HFFc6 (cell line): ENCODE measurements around the gene NUDCD3. TPM values are rescaled to one million over a fixed set of nuclear protein-coding genes. Genes with fewer than 3 reads are reported as not detected.

Experiments
- DNase-seq: peaks from one replicate; pipeline ENCODE4 v3.0.0-alpha.2; 2018
- H3K27ac Mint-ChIP-seq: 2 replicates; pipeline ENCODE4 v1.8.0; 2020; ENCODE audit warnings: mild to moderate bottlenecking, mixed read lengths
- H3K27me3 Mint-ChIP-seq: 2 replicates; pipeline ENCODE4 v1.8.0; 2021; ENCODE audit warnings: mild to moderate bottlenecking, moderate library complexity, mixed read lengths; ENCODE audit not compliant: insufficient read depth
- H3K36me3 Mint-ChIP-seq: 2 replicates; pipeline ENCODE4 v1.8.0; 2021; ENCODE audit warnings: low read depth, mixed read lengths
- H3K4me1 Mint-ChIP-seq: 2 replicates; pipeline ENCODE4 v1.8.0; 2020; ENCODE audit warnings: low read depth, mixed read lengths
- H3K4me3 Mint-ChIP-seq: 2 replicates; pipeline ENCODE4 v1.8.0; 2020; ENCODE audit warnings: mild to moderate bottlenecking, moderate library complexity, mixed read lengths
- H3K9me3 Mint-ChIP-seq: 2 replicates; pipeline ENCODE4 v1.8.0; 2020; ENCODE audit warnings: mild to moderate bottlenecking, mixed read lengths
- CTCF ChIP-seq: fragments of 200-600 bp; sonication (generic); IDR thresholded peaks from 2 replicates; pipeline ENCODE4 v1.5.0; 2021; ENCODE audit warnings: antibody characterized with exemption, mild to moderate bottlenecking
- total RNA-seq, 6 experiments: library from RNA; stranded (reverse); fragmentation: NEBNext Ultra II Directional; extraction: Animal tissue kit (Norgen Biotek cat#: 25700); gene quantifications; 2 replicates in 1 of 6; 3 replicates in 5 of 6; pipeline ENCODE4 v1.2.3, GENCODE V29; 2021

Gene NUDCD3
- total RNA-seq, 6 experiments from 2014 or later = 79.2 to 114 (median 90.6) TPM

- Mint-ChIP-seq H3K9me3 (no peaks in the 10 kb centered on the region), H3K27ac (0 out of 2 replicates have a peak overlapping the region, but pooled peaks have one; percentile 93), H3K4me3 (no peak overlapping the region), H3K27me3 (peaks cover 7% of the 10 kb centered on the region), H3K36me3 (no peaks in the 10 kb centered on the region), H3K4me1 (peaks cover 55% of the 10 kb centered on the region)
- no peak for DNase-seq
- TF ChIP-seq CTCF = no peak
These were observed 113.9 kb downstream of the NUDCD3 start for GRCh38 chr7:44376429-44377133.

- H3K9me3 Mint-ChIP-seq = no peaks in the 10 kb centered on the region
- DNase-seq = no peak
- TF ChIP-seq CTCF = no peak
- no peak overlapping the region for H3K27ac Mint-ChIP-seq
- no peak overlapping the region for H3K4me3 Mint-ChIP-seq
- peaks cover 48% of the 10 kb centered on the region for H3K4me1 Mint-ChIP-seq
- H3K27me3 Mint-ChIP-seq = peaks cover 5% of the 10 kb centered on the region
- H3K36me3 Mint-ChIP-seq = no peaks in the 10 kb centered on the region
These were observed 114.5 kb downstream of the NUDCD3 start for GRCh38 chr7:44375926-44376342.

GRCh38 chr7:44375236-44375699 is 115.2 kb downstream of the NUDCD3 start:
- TF ChIP-seq CTCF = peak; percentile 50; the same call in 1 of the 2 replicates
- Mint-ChIP-seq H3K4me3 (no peak overlapping the region), H3K4me1 (peaks cover 42% of the 10 kb centered on the region), H3K36me3 (no peaks in the 10 kb centered on the region), H3K27ac (no peak overlapping the region), H3K27me3 (peaks cover 5% of the 10 kb centered on the region), H3K9me3 (no peaks in the 10 kb centered on the region)
- no peak for DNase-seq

- Mint-ChIP-seq H3K4me3 (no peak overlapping the region), H3K36me3 (peaks cover 2% of the 10 kb centered on the region; the same call in 1 of the 2 replicates), H3K9me3 (no peaks in the 10 kb centered on the region), H3K27me3 (peaks cover 3% of the 10 kb centered on the region), H3K4me1 (peaks cover 33% of the 10 kb centered on the region), H3K27ac (no peak overlapping the region)
- no peak for TF ChIP-seq CTCF
- DNase-seq = no peak
These were observed 116.3 kb downstream of the NUDCD3 start for GRCh38 chr7:44374007-44374763.

- Mint-ChIP-seq H3K27ac (no peak overlapping the region), H3K4me3 (no peak overlapping the region), H3K36me3 (peaks cover 5% of the 10 kb centered on the region; the same call in 1 of the 2 replicates), H3K4me1 (peaks cover 32% of the 10 kb centered on the region), H3K27me3 (no peaks in the 10 kb centered on the region; the same call in 1 of the 2 replicates), H3K9me3 (no peaks in the 10 kb centered on the region)
- DNase-seq = no peak
- no peak for TF ChIP-seq CTCF
These were observed 117.1 kb downstream of the NUDCD3 start for GRCh38 chr7:44373418-44373740.
